OCI-LY1 (cell line): ENCODE data around the gene PTPRR.

ENCODE experiments used
- H2AFZ ChIP-seq: fragments of 200-600 bp; sonication (generic), shearing (Covaris generic); 2 replicates; pipeline ENCODE4 v1.6.0; 2014; ENCODE audit warnings: antibody characterized with exemption, mild to moderate bottlenecking, low read length
- H3F3A ChIP-seq: fragments of 200-600 bp; sonication (generic), shearing (Covaris generic); 2 replicates; pipeline ENCODE4 v1.6.0; 2014; ENCODE audit warnings: mild to moderate bottlenecking, antibody characterized with exemption, low read length, moderate library complexity; ENCODE audit not compliant: insufficient read depth
- H3K27ac ChIP-seq: fragments of 200-600 bp; sonication (generic); 2 replicates; pipeline ENCODE4 v1.5.1; 2014; ENCODE audit warnings: low read length, mixed run types, mild to moderate bottlenecking, low read depth; ENCODE audit not compliant: poor library complexity, severe bottlenecking
- H3K27me3 ChIP-seq: fragments of 200-600 bp; sonication (generic); 2 replicates; pipeline ENCODE4 v1.6.0; 2014; ENCODE audit warnings: antibody characterized with exemption, mild to moderate bottlenecking, low read length, moderate library complexity; ENCODE audit not compliant: insufficient read depth
- H3K36me3 ChIP-seq: fragments of 200-600 bp; sonication (generic); 2 replicates; pipeline ENCODE4 v1.6.1; 2014; ENCODE audit warnings: mild to moderate bottlenecking, antibody characterized with exemption, low read length, moderate library complexity, mixed read lengths; ENCODE audit not compliant: insufficient read depth
- H3K4me1 ChIP-seq: fragments of 200-600 bp; sonication (generic); 2 replicates; pipeline ENCODE4 v1.5.1; 2014; ENCODE audit warnings: mild to moderate bottlenecking, low read length, moderate library complexity; ENCODE audit not compliant: insufficient read depth, severe bottlenecking
- H3K4me2 ChIP-seq: fragments of 200-600 bp; sonication (generic), shearing (Covaris generic); 2 replicates; pipeline ENCODE4 v1.6.1; 2014; ENCODE audit warnings: low read length
- H3K4me3 ChIP-seq: fragments of 200-600 bp; sonication (generic); 2 replicates; pipeline ENCODE4 v1.5.1; 2014; ENCODE audit warnings: low read length, low read depth, mild to moderate bottlenecking, mixed read lengths; ENCODE audit not compliant: poor library complexity, severe bottlenecking
- H3K79me2 ChIP-seq: fragments of 200-600 bp; shearing (Covaris generic); 2 replicates; pipeline ENCODE4 v1.6.1; 2016; ENCODE audit warnings: mixed run types, low read length, mixed read lengths; ENCODE audit not compliant: insufficient read depth
- H3K9ac ChIP-seq: fragments of 200-600 bp; sonication (generic), shearing (Covaris generic); 2 replicates; pipeline ENCODE4 v1.6.1; 2014; ENCODE audit warnings: mild to moderate bottlenecking, low read length, mixed read lengths
- H3K9me2 ChIP-seq: fragments of 200-600 bp; sonication (generic), shearing (Covaris generic); 2 replicates; pipeline ENCODE4 v1.6.1; 2014; ENCODE audit warnings: low read depth, mild to moderate bottlenecking, low read length, mixed read lengths
- H3K9me3 ChIP-seq: fragments of 200-600 bp; shearing (Covaris generic); 2 replicates; pipeline ENCODE4 v1.6.1; 2014; ENCODE audit warnings: low read length, mixed read lengths
- H4K20me1 ChIP-seq: fragments of 200-600 bp; sonication (generic), shearing (Covaris generic); 2 replicates; pipeline ENCODE4 v1.6.0; 2016; ENCODE audit warnings: mild to moderate bottlenecking, low read length; ENCODE audit not compliant: insufficient read depth
- EZH2 ChIP-seq: fragments of 200-600 bp; sonication (generic), shearing (Covaris generic); IDR thresholded peaks from 2 replicates; pipeline ENCODE4 v1.8.0; 2017; ENCODE audit warnings: borderline replicate concordance, mixed run types, mild to moderate bottlenecking, antibody characterized with exemption, low read length, moderate library complexity, mixed read lengths
- TF ChIP-seq, protein P1 (sequence below): fragments of 200-600 bp; sonication (generic), shearing (Covaris generic); IDR thresholded peaks from 2 replicates; pipeline ENCODE4 v1.5.1; 2017; ENCODE audit warnings: mild to moderate bottlenecking, antibody characterized with exemption, low read length, moderate library complexity, mixed read lengths

Gene PTPRR

DNA sequence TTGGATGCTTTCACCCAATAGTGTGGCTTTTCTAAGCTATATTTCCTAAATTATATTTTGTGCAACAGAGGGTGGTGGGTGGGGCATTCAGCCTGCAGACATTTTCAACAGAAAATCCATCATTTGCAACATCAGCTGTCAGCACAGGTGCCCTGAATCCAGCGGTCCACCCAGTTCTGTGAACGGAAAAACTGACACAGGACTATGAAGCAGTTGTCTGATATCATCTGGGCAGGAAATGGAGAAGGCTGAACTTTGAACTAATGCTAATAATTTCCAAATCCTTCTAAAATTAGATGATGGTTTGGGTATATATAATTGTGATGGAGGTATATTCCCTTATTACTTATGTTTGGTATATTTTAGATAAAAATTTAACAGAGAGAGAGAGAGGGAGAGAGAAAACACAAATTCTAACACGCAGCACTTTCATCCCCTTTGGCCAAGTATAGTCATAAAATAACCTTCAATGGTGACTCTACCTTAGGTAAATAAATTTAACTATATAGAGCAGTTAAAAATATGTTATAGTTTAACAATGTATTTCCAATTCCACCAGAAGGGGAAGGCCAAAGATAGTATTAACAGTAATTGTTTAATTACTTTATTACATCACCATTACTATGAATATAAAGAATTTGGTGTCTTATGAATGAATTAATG is 225.0 kb downstream of the PTPRR start:
- no peaks in the 10 kb centered on the region for H3F3A ChIP-seq
- H3K9ac ChIP-seq = no peak overlapping the region
- H2AFZ ChIP-seq = no peak overlapping the region
- no peaks in the 10 kb centered on the region for H3K9me3 ChIP-seq
- no peak overlapping the region for H3K4me3 ChIP-seq
- no peaks in the 10 kb centered on the region for H3K79me2 ChIP-seq
- H3K36me3 ChIP-seq = no peaks in the 10 kb centered on the region
- no peak overlapping the region for H3K27ac ChIP-seq
- no peaks in the 10 kb centered on the region for H3K9me2 ChIP-seq
- no peak for TF ChIP-seq EZH2
- TF ChIP-seq, protein P1, sequence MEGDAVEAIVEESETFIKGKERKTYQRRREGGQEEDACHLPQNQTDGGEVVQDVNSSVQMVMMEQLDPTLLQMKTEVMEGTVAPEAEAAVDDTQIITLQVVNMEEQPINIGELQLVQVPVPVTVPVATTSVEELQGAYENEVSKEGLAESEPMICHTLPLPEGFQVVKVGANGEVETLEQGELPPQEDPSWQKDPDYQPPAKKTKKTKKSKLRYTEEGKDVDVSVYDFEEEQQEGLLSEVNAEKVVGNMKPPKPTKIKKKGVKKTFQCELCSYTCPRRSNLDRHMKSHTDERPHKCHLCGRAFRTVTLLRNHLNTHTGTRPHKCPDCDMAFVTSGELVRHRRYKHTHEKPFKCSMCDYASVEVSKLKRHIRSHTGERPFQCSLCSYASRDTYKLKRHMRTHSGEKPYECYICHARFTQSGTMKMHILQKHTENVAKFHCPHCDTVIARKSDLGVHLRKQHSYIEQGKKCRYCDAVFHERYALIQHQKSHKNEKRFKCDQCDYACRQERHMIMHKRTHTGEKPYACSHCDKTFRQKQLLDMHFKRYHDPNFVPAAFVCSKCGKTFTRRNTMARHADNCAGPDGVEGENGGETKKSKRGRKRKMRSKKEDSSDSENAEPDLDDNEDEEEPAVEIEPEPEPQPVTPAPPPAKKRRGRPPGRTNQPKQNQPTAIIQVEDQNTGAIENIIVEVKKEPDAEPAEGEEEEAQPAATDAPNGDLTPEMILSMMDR = no peak
- no peaks in the 10 kb centered on the region for H4K20me1 ChIP-seq
- H3K4me2 ChIP-seq = no peak overlapping the region
- H3K4me1 ChIP-seq = no peaks in the 10 kb centered on the region
- no peaks in the 10 kb centered on the region for H3K27me3 ChIP-seq

- no peak overlapping the region for H3K27ac ChIP-seq
Observed at GRCh38 chr12:70692681-70693288, 227.8 kb downstream of the PTPRR start.

DNA sequence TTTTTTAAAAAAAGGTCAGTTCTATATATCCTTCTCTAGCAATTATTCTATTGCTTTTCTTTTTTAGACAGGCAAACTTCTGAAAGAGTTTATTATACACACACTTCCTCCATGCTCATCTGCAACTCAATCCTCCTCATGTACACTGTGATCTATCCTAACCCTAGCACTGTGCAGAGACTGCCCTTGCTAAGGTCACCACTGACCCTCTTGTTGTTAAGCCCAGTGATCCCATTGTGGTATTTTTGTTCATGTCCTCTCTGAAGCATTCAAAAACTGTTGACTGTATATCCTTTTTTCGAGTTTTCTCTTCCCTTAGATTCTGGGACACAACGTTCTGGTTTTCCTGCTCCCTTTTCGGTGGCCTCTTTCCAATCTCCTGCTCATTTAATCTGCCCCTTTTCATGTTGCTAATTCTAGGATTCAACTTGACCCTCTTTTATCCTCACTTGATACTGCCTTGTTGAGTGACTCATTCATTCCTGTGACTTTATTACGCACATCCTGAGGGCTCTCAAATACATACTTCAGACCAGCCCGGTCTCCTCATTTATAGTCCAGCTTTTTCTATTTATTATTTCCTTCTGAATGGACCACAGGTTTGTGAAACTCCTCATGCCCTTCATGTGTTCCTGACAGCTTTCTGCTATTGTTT is 229.4 kb downstream of the PTPRR start:
- no peak overlapping the region for H3K4me2 ChIP-seq
- H3K4me3 ChIP-seq = no peak overlapping the region
- H3K9me2 ChIP-seq = no peaks in the 10 kb centered on the region
- no peak overlapping the region for H2AFZ ChIP-seq
- TF ChIP-seq, protein P1 = no peak
- no peak for TF ChIP-seq EZH2
- no peaks in the 10 kb centered on the region for H3K9me3 ChIP-seq
- H3K27ac ChIP-seq = no peak overlapping the region
- no peak overlapping the region for H3K9ac ChIP-seq
- H3K4me1 ChIP-seq = no peaks in the 10 kb centered on the region
- no peaks in the 10 kb centered on the region for H4K20me1 ChIP-seq
- no peaks in the 10 kb centered on the region for H3K36me3 ChIP-seq
- H3F3A ChIP-seq = no peaks in the 10 kb centered on the region
- H3K27me3 ChIP-seq = no peaks in the 10 kb centered on the region
- H3K79me2 ChIP-seq = no peaks in the 10 kb centered on the region

More at GRCh38 chr12:70692681-70693288, 227.8 kb downstream of the PTPRR start:
- Histone ChIP-seq H3K4me2 (no peak overlapping the region), H4K20me1 (no peaks in the 10 kb centered on the region), H3K4me3 (no peak overlapping the region), H3K4me1 (no peaks in the 10 kb centered on the region), H3K9ac (no peak overlapping the region), H3K27me3 (no peaks in the 10 kb centered on the region), H3K36me3 (no peaks in the 10 kb centered on the region), H2AFZ (no peak overlapping the region), H3K9me2 (no peaks in the 10 kb centered on the region), H3K9me3 (no peaks in the 10 kb centered on the region), H3K79me2 (no peaks in the 10 kb centered on the region), H3F3A (no peaks in the 10 kb centered on the region)
- TF ChIP-seq, protein P1 = peak; percentile 48
- no peak for TF ChIP-seq EZH2
